Loucy (cell line): ENCODE measurements around the gene CNFN.

Experiments used
- H2AFZ ChIP-seq: fragments of 200-600 bp; sonication (generic); 2 replicates; pipeline ENCODE4 v1.6.0; 2016; ENCODE audit warnings: antibody characterized with exemption, mild to moderate bottlenecking, low read length, moderate library complexity
- H3F3A ChIP-seq: fragments of 200-600 bp; 2 replicates; pipeline ENCODE4 v1.6.0; 2016; ENCODE audit warnings: antibody characterized with exemption, low read depth, mild to moderate bottlenecking
- H3K27me3 ChIP-seq: fragments of 200-600 bp; sonication (generic); 2 replicates; pipeline ENCODE4 v1.6.1; 2014; ENCODE audit warnings: low read length, mild to moderate bottlenecking; ENCODE audit not compliant: insufficient read depth, poor library complexity, severe bottlenecking
- H3K36me3 ChIP-seq: fragments of 200-600 bp; sonication (generic); 2 replicates; pipeline ENCODE4 v1.6.1; 2016; ENCODE audit warnings: low read length; ENCODE audit not compliant: insufficient read depth
- H3K4me1 ChIP-seq: fragments of 200-600 bp; sonication (generic); 2 replicates; pipeline ENCODE4 v1.5.1; 2014; ENCODE audit warnings: low read length, mild to moderate bottlenecking; ENCODE audit not compliant: insufficient read depth, poor library complexity, severe bottlenecking
- H3K4me2 ChIP-seq: fragments of 200-600 bp; sonication (generic); 2 replicates; pipeline ENCODE4 v1.6.0; 2014; ENCODE audit warnings: antibody characterized with exemption, low read length, low read depth, mild to moderate bottlenecking; ENCODE audit not compliant: poor library complexity, severe bottlenecking
- H3K4me3 ChIP-seq: fragments of 200-600 bp; sonication (generic); 2 replicates; pipeline ENCODE4 v1.5.1; 2014; ENCODE audit warnings: low read length, mild to moderate bottlenecking, mixed read lengths; ENCODE audit not compliant: poor library complexity, severe bottlenecking
- H3K79me2 ChIP-seq: fragments of 200-600 bp; sonication (generic); 2 replicates; pipeline ENCODE4 v1.6.1; 2014; ENCODE audit warnings: low read length; ENCODE audit not compliant: insufficient read depth
- H3K9ac ChIP-seq: fragments of 200-600 bp; sonication (generic); 2 replicates; pipeline ENCODE4 v1.6.0; 2014; ENCODE audit warnings: mild to moderate bottlenecking, low read depth, low read length, moderate library complexity; ENCODE audit not compliant: poor library complexity, severe bottlenecking
- H3K9me2 ChIP-seq: fragments of 200-600 bp; sonication (generic); replicated peaks from 2 replicates; pipeline ENCODE4 v1.6.1; 2016; ENCODE audit warnings: low read depth, low read length, mixed read lengths
- H3K9me3 ChIP-seq: fragments of 200-600 bp; sonication (generic); 2 replicates; pipeline ENCODE4 v1.6.1; 2014; ENCODE audit warnings: mild to moderate bottlenecking, antibody characterized with exemption, low read length, low read depth; ENCODE audit not compliant: insufficient read depth
- H4K20me1 ChIP-seq: fragments of 200-600 bp; sonication (generic); 2 replicates; pipeline ENCODE4 v1.6.0; 2014; ENCODE audit warnings: antibody characterized with exemption, low read length, mild to moderate bottlenecking; ENCODE audit not compliant: insufficient read depth, poor library complexity, severe bottlenecking
- CTCF ChIP-seq: fragments of 200-600 bp; sonication (generic); conservative IDR thresholded peaks from 2 replicates; pipeline ENCODE4 v1.5.1; 2014; ENCODE audit warnings: mild to moderate bottlenecking, antibody characterized with exemption, low read length
- EZH2phosphoT487 ChIP-seq: fragments of 200-600 bp; IDR thresholded peaks from 2 replicates; pipeline ENCODE4 v1.6.1; 2018; ENCODE audit warnings: antibody characterized with exemption, mild to moderate bottlenecking, moderate library complexity, borderline replicate concordance

Gene CNFN

GRCh38 chr19:42355896-42356295 lies 34.2 kb downstream of the CNFN start:
- Histone ChIP-seq H2AFZ (no peak overlapping the region), H4K20me1 (no peaks in the 10 kb centered on the region), H3K9ac (no peak overlapping the region), H3K9me2 (no peaks in the 10 kb centered on the region), H3K4me3 (no peak overlapping the region), H3K9me3 (no peaks in the 10 kb centered on the region), H3K27me3 (no peaks in the 10 kb centered on the region), H3K4me1 (no peaks in the 10 kb centered on the region), H3K36me3 (peaks cover 7% of the 10 kb centered on the region; the same call in 1 of the 2 replicates), H3K79me2 (no peaks in the 10 kb centered on the region), H3F3A (no peaks in the 10 kb centered on the region), H3K4me2 (no peak overlapping the region)
- TF ChIP-seq CTCF: no peak
- no peak for TF ChIP-seq EZH2phosphoT487

- H3K9ac ChIP-seq: no peak overlapping the region
- H3K4me1 ChIP-seq: no peaks in the 10 kb centered on the region
- H3K9me3 ChIP-seq: no peaks in the 10 kb centered on the region
- H3K27me3 ChIP-seq: no peaks in the 10 kb centered on the region
- H3K4me3 ChIP-seq: no peak overlapping the region
- H2AFZ ChIP-seq: no peak overlapping the region
- no peaks in the 10 kb centered on the region for H3K79me2 ChIP-seq
- no peaks in the 10 kb centered on the region for H4K20me1 ChIP-seq
- no peak for TF ChIP-seq CTCF
- TF ChIP-seq EZH2phosphoT487: no peak
- peaks cover 7% of the 10 kb centered on the region; the same call in 1 of the 2 replicates for H3K36me3 ChIP-seq
- no peak overlapping the region for H3K4me2 ChIP-seq
- H3K9me2 ChIP-seq: no peaks in the 10 kb centered on the region
- H3F3A ChIP-seq: no peaks in the 10 kb centered on the region
Observed at GRCh38 chr19:42353341-42354015, 36.6 kb downstream of the CNFN start.

- H3F3A ChIP-seq: no peaks in the 10 kb centered on the region
- H3K4me2 ChIP-seq: no peak overlapping the region
- no peaks in the 10 kb centered on the region for H3K4me1 ChIP-seq
- H3K36me3 ChIP-seq: peaks cover 10% of the 10 kb centered on the region; the same call in 1 of the 2 replicates
- no peaks in the 10 kb centered on the region for H3K9me3 ChIP-seq
- TF ChIP-seq CTCF: no peak
- no peak for TF ChIP-seq EZH2phosphoT487
- H2AFZ ChIP-seq: no peak overlapping the region
- no peaks in the 10 kb centered on the region for H3K79me2 ChIP-seq
- no peak overlapping the region for H3K4me3 ChIP-seq
- no peaks in the 10 kb centered on the region for H3K9me2 ChIP-seq
- H3K27me3 ChIP-seq: no peaks in the 10 kb centered on the region
- H3K9ac ChIP-seq: no peak overlapping the region
- no peaks in the 10 kb centered on the region for H4K20me1 ChIP-seq
Observed at GRCh38 chr19:42352301-42353259, 37.5 kb downstream of the CNFN start.
